Mammary epithelial cell (primary cell): ENCODE measurements around the gene PPARG.

Experiments
- CTCF ChIP-seq, 2 donors: IDR thresholded peaks in 1 of 2; conservative IDR thresholded peaks in 1 of 2; 2 replicates each; pipeline ENCODE4 v1.5.1; 2011 to 2012; ENCODE audit warnings: inconsistent platforms in 2 of 2, low read length in 2 of 2, mild to moderate bottlenecking in 2 of 2, control low read depth in 1 of 2, low read depth in 1 of 2; ENCODE audit not compliant: insufficient read depth in 1 of 2; ENCODE audit errors: extremely low read depth in 1 of 2
- EZH2 ChIP-seq: IDR thresholded peaks from 2 replicates; pipeline ENCODE4 v1.6.1; 2012; ENCODE audit warnings: low read length, inconsistent platforms, borderline replicate concordance

- no peak for TF ChIP-seq EZH2
- TF ChIP-seq CTCF (conservative IDR thresholded peaks at IDR 0.05 in 1 of 2, IDR thresholded peaks at IDR 0.05 in 1 of 2; ENCODE audit: extremely low read depth in 1 of 2, insufficient read depth in 1 of 2, low read depth in 1 of 2, low read length in 2 of 2): no peak
Measured at GRCh38 chr3:12267376-12268030, 21.4 kb upstream of the PPARG start.
